Prostate gland (tissue), 2 donors: ENCODE measurements around the gene VRK1.

Source experiments
- CTCF ChIP-seq, 4 experiments: fragments of 200-600 bp in 2 of 4; fragments of 450-650 bp in 2 of 4; sonication (generic) in 2 of 4; IDR thresholded peaks; 1 replicate in 3 of 4; 2 replicates in 1 of 4; pipeline ENCODE4 v1.5.1; 2016 to 2019; ENCODE audit warnings: antibody characterized with exemption in 4 of 4, mild to moderate bottlenecking in 2 of 4, moderate library complexity in 2 of 4
- POLR2A ChIP-seq: fragments of 450-650 bp; IDR thresholded peaks from one replicate; pipeline ENCODE4 v1.6.1; 2016; ENCODE audit warnings: antibody characterized with exemption, mild to moderate bottlenecking
- POLR2AphosphoS5 ChIP-seq: sonication (generic); formaldehyde crosslinking; IDR thresholded peaks from one replicate; pipeline ENCODE4 v1.6.1; 2017; ENCODE audit warnings: antibody characterized with exemption

GRCh38 chr14:96920820-96921219 is 123.6 kb downstream of the VRK1 start:
- TF ChIP-seq CTCF (IDR thresholded peaks at IDR 0.05) (no peak), POLR2AphosphoS5 (no peak), POLR2A (no peak)
